Endodermal cell (in vitro differentiated cells): ENCODE results near the gene TCHH. TPM values are rescaled to one million over a fixed set of nuclear protein-coding genes. Genes with fewer than 3 reads are reported as not detected.

ENCODE experiments used
- DNase-seq: peaks from one replicate; pipeline ENCODE4 v3.0.0-alpha.2; 2017
- H3K27ac ChIP-seq: 2 replicates; pipeline ENCODE4 v1.5.1; 2013; ENCODE audit warnings: mild to moderate bottlenecking, low read depth, low read length, moderate library complexity
- H3K27me3 ChIP-seq: 2 replicates; pipeline ENCODE4 v1.6.1; 2013; ENCODE audit warnings: mild to moderate bottlenecking, low read length, moderate library complexity; ENCODE audit not compliant: insufficient read depth, control insufficient read depth, poor library complexity, severe bottlenecking
- H3K36me3 ChIP-seq: 2 replicates; pipeline ENCODE4 v1.7.0; 2013; ENCODE audit warnings: mild to moderate bottlenecking, low read length, moderate library complexity; ENCODE audit not compliant: control insufficient read depth, insufficient read depth
- H3K4me1 ChIP-seq: one replicate; pipeline ENCODE4 v1.7.0; 2013; ENCODE audit warnings: low read length; ENCODE audit not compliant: control insufficient read depth, insufficient read depth
- H3K4me3 ChIP-seq: 2 replicates; pipeline ENCODE4 v1.5.1; 2013; ENCODE audit warnings: mild to moderate bottlenecking, low read length, moderate library complexity
- H3K9ac ChIP-seq: 2 replicates; pipeline ENCODE4 v1.6.1; 2013; ENCODE audit warnings: mild to moderate bottlenecking, low read length, moderate library complexity; ENCODE audit not compliant: poor library complexity, severe bottlenecking; ENCODE audit errors: extremely low read depth
- H3K9me3 ChIP-seq: 2 replicates; pipeline ENCODE4 v1.6.1; 2013; ENCODE audit warnings: mild to moderate bottlenecking, low read length, moderate library complexity; ENCODE audit not compliant: control insufficient read depth
- H3K27ac Mint-ChIP-seq: 2 replicates; pipeline ENCODE4 v1.8.0; 2020; ENCODE audit warnings: mixed read lengths
- H3K27me3 Mint-ChIP-seq: 2 replicates; pipeline ENCODE4 v1.8.0; 2021; ENCODE audit warnings: mild to moderate bottlenecking, mixed read lengths; ENCODE audit not compliant: insufficient read depth
- H3K36me3 Mint-ChIP-seq: 2 replicates; pipeline ENCODE4 v1.8.0; 2020; ENCODE audit warnings: low read depth, mixed read lengths
- H3K4me1 Mint-ChIP-seq: 2 replicates; pipeline ENCODE4 v1.8.0; 2020; ENCODE audit warnings: mixed read lengths
- H3K4me3 Mint-ChIP-seq: 2 replicates; pipeline ENCODE4 v1.8.0; 2020; ENCODE audit warnings: mild to moderate bottlenecking, moderate library complexity, mixed read lengths
- H3K9me3 Mint-ChIP-seq: 2 replicates; pipeline ENCODE4 v1.8.0; 2020; ENCODE audit warnings: mild to moderate bottlenecking, mixed read lengths
- WGBS, 2 experiments: methylation state at CpG; one replicate each; pipeline versions ENCODE4 v1.1.5 to v1.1.7; 2013; ENCODE audit warnings: missing lambda C conversion rate in 2 of 2, mixed read lengths in 1 of 2; ENCODE audit not compliant: insufficient coverage in 1 of 2, insufficient read length in 1 of 2; 5-methylcytosine and 5-hydroxymethylcytosine counted together
- total RNA-seq, 2 donors: library from RNA; stranded (reverse); fragmentation: NEBNext Ultra II Directional in 1 of 2; extraction: Animal tissue kit (Norgen Biotek cat#: 25700) in 1 of 2; gene quantifications; 2 replicates in 1 of 2; 3 replicates in 1 of 2; pipeline ENCODE4 v1.2.1, GENCODE V29; 2021
- TF ChIP-seq, protein P1 (sequence below): fragments of 200-600 bp; sonication (generic); conservative IDR thresholded peaks from 2 replicates; pipeline ENCODE4 v1.5.0; 2021; ENCODE audit warnings: antibody characterized with exemption, mild to moderate bottlenecking

TCHH gene
- total RNA-seq, 2 donors from 2014 or later: 0.09 TPM

DNA sequence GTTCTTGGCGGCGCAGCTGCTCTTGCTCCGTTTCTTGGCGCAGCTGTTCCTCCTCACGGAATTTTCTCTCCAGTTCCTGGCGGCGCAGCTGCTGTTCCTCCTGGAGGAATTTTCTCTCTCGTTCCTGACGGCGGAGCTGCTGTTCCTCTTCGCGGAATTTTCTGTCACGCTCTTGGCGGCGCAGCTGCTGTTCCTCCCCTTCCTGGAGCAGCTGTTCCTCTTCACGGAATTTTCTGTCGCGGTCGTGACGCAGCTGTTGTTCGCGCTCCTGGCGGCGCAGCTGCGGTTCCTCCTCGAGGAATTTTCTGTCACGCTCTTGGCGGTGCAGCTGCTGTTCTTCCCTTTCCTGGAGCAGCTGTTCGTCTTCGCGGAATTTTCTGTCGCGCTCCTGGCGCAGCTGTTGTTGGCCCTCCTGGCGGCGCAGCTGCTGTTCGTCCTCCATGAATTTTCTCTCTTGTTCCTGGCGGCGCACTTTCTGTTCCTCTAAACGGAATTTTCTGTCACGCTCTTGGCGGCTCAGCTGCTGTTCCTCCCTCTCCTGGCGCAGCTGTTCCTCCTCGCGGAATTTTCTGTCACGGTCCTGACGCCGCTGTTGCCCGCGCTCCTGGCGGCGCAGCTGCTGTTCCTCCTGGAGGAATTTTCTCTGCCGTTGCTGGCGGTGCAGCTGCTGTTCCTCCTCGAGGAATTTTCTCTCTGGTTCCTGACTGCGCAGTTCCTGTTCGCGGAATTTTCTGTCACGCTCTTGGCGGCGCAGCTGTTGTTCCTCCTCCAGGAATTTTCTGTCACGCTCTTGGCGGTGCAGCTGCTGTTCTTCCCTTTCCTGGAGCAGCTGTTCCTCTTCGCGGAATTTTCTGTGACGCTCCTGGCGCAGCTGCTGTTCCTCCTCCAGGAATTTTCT is 7.0 kb downstream of the TCHH start:
- peaks cover 35% of the 10 kb centered on the region for H3K9me3 ChIP-seq
- TF ChIP-seq, protein P1, sequence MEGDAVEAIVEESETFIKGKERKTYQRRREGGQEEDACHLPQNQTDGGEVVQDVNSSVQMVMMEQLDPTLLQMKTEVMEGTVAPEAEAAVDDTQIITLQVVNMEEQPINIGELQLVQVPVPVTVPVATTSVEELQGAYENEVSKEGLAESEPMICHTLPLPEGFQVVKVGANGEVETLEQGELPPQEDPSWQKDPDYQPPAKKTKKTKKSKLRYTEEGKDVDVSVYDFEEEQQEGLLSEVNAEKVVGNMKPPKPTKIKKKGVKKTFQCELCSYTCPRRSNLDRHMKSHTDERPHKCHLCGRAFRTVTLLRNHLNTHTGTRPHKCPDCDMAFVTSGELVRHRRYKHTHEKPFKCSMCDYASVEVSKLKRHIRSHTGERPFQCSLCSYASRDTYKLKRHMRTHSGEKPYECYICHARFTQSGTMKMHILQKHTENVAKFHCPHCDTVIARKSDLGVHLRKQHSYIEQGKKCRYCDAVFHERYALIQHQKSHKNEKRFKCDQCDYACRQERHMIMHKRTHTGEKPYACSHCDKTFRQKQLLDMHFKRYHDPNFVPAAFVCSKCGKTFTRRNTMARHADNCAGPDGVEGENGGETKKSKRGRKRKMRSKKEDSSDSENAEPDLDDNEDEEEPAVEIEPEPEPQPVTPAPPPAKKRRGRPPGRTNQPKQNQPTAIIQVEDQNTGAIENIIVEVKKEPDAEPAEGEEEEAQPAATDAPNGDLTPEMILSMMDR: no peak
- no peak overlapping the region for H3K4me3 Mint-ChIP-seq
- H3K36me3 Mint-ChIP-seq: no peaks in the 10 kb centered on the region
- H3K4me1 ChIP-seq: no peaks in the 10 kb centered on the region
- H3K9me3 Mint-ChIP-seq: no peaks in the 10 kb centered on the region
- H3K9ac ChIP-seq: no peak overlapping the region
- WGBS, 2 experiments: 34 to 53% methylated on average over 53 to 67 of the region's 67 CpGs
- H3K4me3 ChIP-seq: no peak overlapping the region
- H3K27me3 ChIP-seq: peaks cover 83% of the 10 kb centered on the region
- H3K36me3 ChIP-seq: no peaks in the 10 kb centered on the region
- H3K27ac Mint-ChIP-seq: peak overlapping the region; percentile 36
- peaks cover 20% of the 10 kb centered on the region for H3K27me3 Mint-ChIP-seq
- H3K4me1 Mint-ChIP-seq: no peaks in the 10 kb centered on the region
- peak; percentile 84 for DNase-seq
- H3K27ac ChIP-seq: no peak overlapping the region

DNA sequence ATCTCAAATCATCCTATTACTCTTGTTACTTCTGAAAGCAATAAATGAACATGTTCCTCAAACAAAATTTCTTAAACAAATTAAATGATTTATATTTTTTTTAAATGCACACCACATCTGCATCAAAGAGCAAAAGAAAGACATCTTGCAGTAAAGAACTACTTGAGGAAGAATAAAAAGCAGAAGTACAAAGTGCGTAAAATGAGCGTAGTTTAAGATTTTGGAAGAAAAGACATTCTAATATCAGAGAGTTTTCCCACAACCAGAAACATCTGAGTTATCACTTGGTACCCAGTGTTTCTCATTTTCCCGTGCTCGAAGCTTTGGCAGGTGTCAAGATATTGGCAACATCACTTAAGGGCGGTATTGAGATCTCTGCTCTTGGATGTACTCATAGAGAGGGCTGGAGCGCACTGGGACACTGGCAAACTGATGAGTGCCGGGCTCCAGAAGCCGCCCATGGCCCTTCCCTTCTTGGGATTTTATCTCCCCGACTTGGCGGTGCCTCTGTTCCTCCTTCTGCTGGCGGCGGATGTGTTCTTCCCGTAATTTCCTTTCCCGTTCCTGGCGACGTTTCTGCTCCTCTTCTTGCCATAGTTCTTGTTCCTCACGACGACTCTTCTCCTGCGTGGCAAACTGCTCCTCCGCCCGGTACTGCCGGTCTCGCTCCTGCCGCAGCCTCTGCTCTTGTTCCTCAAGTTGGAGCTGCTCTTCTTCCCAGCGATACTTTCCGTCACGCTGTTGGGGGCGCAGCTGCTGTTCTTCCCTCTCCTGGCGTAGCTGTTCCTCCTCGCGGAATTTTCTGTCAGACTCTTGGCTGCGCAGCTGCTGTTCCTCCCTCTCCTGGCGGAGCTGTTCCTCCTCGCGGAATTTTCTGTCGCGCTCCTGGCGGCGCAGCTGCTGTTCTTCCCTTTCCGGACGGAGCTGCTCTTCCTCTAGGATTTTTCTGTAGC is 7.9 kb downstream of the TCHH start:
- TF ChIP-seq, protein P1: peak; percentile 22
- H3K4me1 ChIP-seq: no peaks in the 10 kb centered on the region
- H3K27me3 ChIP-seq: peaks cover 74% of the 10 kb centered on the region
- no peak for DNase-seq
- Mint-ChIP-seq H3K4me3 (no peak overlapping the region), H3K4me1 (no peaks in the 10 kb centered on the region), H3K36me3 (no peaks in the 10 kb centered on the region), H3K9me3 (no peaks in the 10 kb centered on the region), H3K27me3 (peaks cover 29% of the 10 kb centered on the region), H3K27ac (no peak overlapping the region)
- no peak overlapping the region for H3K27ac ChIP-seq
- H3K9ac ChIP-seq: no peak overlapping the region
- 33 to 53% methylated on average over 35 to 41 of the region's 41 CpGs for WGBS, 2 experiments
- no peak overlapping the region for H3K4me3 ChIP-seq
- H3K9me3 ChIP-seq: peaks cover 25% of the 10 kb centered on the region
- no peaks in the 10 kb centered on the region for H3K36me3 ChIP-seq

DNA sequence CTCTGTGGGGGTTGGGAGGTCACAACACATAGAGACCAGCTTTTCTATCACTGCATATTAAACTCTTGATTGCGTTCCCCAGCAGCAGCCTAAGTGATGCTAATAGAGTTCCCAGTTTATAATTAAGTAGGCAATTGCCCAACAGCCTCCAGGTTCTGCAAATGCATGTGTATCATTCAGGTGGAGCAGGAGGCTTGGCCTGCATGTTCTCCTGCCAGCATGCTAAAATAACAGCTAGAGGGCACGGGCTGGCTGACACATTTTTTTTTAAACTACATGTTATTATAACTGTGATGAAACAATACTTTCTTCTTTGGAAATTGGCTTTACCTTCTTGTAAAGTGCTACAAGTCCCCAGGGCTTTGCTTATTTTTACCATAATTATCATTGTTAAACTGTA is 10.4 kb downstream of the TCHH start:
- DNase-seq: no peak
- H3K4me1 ChIP-seq: no peaks in the 10 kb centered on the region
- H3K27ac Mint-ChIP-seq: no peak overlapping the region
- peaks cover 20% of the 10 kb centered on the region for H3K9me3 ChIP-seq
- no peak overlapping the region for H3K27ac ChIP-seq
- TF ChIP-seq, protein P1: no peak
- H3K4me1 Mint-ChIP-seq: no peaks in the 10 kb centered on the region
- H3K9ac ChIP-seq: no peak overlapping the region
- H3K4me3 Mint-ChIP-seq: no peak overlapping the region
- H3K27me3 ChIP-seq: peaks cover 51% of the 10 kb centered on the region
- H3K27me3 Mint-ChIP-seq: peaks cover 49% of the 10 kb centered on the region
- WGBS, 2 experiments: 30 to 31% methylated on average over 2 of the region's 2 CpGs
- H3K9me3 Mint-ChIP-seq: no peaks in the 10 kb centered on the region
- no peaks in the 10 kb centered on the region for H3K36me3 ChIP-seq
- no peak overlapping the region for H3K4me3 ChIP-seq
- H3K36me3 Mint-ChIP-seq: no peaks in the 10 kb centered on the region
